ENCODE results near the gene ABT1.

The ABT1 gene

DNA sequence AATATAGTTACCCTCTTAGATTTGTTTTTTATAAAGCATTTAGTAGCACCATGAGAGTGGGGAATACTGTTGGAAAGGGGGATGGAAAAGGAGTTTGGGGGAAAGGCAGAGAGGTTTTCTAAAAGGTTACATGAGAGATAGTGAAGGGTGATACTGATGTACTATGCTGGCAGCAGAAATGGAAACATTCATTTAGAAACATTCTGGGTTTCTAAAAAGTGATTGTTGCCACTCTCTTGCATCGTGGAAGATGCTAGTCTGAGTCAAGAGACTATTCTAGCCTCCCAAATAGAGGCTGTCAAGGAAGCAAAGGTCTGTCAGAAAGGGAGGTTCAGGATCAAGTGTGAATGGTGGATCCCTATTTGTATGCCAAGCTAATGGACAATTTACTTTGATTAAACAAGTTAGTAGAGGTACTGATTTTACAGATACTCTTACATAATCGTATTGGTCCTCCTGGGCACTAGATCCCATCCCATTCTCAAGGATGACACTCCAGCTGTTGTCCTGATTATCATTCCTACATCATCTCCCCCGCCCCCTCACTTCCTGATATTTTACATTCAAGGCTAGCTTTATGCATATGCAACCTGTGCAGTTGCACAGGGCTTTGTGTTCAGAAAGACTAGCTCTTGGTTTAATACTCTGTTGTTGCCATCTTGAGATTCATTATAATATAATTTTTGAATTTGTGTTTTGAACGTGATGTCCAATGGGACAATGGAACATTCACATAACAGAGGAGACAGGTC is 15.4 kb upstream of the ABT1 start:
- no peak for TF ChIP-seq SPI1 (IDR thresholded peaks at IDR 0.05; ENCODE audit: borderline replicate concordance, low read depth)
- no peak for TF ChIP-seq POLR2AphosphoS5 (IDR thresholded peaks at IDR 0.05; ENCODE audit: low read depth)
- TF ChIP-seq GABPA (IDR thresholded peaks at IDR 0.05; ENCODE audit: low read depth): no peak
- TF ChIP-seq, protein P1, sequence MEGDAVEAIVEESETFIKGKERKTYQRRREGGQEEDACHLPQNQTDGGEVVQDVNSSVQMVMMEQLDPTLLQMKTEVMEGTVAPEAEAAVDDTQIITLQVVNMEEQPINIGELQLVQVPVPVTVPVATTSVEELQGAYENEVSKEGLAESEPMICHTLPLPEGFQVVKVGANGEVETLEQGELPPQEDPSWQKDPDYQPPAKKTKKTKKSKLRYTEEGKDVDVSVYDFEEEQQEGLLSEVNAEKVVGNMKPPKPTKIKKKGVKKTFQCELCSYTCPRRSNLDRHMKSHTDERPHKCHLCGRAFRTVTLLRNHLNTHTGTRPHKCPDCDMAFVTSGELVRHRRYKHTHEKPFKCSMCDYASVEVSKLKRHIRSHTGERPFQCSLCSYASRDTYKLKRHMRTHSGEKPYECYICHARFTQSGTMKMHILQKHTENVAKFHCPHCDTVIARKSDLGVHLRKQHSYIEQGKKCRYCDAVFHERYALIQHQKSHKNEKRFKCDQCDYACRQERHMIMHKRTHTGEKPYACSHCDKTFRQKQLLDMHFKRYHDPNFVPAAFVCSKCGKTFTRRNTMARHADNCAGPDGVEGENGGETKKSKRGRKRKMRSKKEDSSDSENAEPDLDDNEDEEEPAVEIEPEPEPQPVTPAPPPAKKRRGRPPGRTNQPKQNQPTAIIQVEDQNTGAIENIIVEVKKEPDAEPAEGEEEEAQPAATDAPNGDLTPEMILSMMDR (IDR thresholded peaks at IDR 0.05; ENCODE audit: insufficient read depth, low read length): no peak
- TF ChIP-seq, protein P2, sequence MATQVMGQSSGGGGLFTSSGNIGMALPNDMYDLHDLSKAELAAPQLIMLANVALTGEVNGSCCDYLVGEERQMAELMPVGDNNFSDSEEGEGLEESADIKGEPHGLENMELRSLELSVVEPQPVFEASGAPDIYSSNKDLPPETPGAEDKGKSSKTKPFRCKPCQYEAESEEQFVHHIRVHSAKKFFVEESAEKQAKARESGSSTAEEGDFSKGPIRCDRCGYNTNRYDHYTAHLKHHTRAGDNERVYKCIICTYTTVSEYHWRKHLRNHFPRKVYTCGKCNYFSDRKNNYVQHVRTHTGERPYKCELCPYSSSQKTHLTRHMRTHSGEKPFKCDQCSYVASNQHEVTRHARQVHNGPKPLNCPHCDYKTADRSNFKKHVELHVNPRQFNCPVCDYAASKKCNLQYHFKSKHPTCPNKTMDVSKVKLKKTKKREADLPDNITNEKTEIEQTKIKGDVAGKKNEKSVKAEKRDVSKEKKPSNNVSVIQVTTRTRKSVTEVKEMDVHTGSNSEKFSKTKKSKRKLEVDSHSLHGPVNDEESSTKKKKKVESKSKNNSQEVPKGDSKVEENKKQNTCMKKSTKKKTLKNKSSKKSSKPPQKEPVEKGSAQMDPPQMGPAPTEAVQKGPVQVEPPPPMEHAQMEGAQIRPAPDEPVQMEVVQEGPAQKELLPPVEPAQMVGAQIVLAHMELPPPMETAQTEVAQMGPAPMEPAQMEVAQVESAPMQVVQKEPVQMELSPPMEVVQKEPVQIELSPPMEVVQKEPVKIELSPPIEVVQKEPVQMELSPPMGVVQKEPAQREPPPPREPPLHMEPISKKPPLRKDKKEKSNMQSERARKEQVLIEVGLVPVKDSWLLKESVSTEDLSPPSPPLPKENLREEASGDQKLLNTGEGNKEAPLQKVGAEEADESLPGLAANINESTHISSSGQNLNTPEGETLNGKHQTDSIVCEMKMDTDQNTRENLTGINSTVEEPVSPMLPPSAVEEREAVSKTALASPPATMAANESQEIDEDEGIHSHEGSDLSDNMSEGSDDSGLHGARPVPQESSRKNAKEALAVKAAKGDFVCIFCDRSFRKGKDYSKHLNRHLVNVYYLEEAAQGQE (IDR thresholded peaks at IDR 0.05; ENCODE audit: insufficient replicate concordance, low read depth): no peak
- H3K27ac ChIP-seq (replicated peaks): no peak overlapping the region
- no peak overlapping the region for H3K4me3 ChIP-seq (replicated peaks; ENCODE audit: insufficient read depth, low read length)
- no peaks in the 10 kb centered on the region for H3K27me3 ChIP-seq (ENCODE audit: insufficient read depth, poor library complexity, severe bottlenecking)
- no peak for DNase-seq (ENCODE audit: low read depth in 1 of 2, low spot score in 1 of 2)

DNA sequence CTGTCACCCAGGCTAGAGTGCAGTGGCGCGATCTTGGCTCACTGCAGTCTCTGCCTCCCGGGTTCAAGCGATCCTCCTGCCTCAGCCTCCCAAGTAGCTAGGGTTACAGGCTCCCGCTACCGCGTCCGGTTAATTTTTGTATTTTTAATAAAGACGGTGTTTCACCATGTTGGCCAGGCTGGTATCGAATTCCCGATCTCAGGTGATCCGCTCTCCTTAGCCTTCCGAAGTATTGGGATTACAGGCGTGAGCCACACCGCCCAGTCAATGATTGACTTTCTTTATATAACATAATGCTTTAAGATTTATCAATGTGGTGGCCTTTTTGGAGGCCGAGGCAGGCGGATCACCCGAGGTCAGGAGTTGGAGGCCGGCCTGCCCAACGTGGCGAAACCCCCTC is 7.8 kb upstream of the ABT1 start:
- Histone ChIP-seq H3K4me3 (replicated peaks; ENCODE audit: insufficient read depth, low read length) (no peak overlapping the region), H3K27me3 (ENCODE audit: insufficient read depth, poor library complexity, severe bottlenecking) (no peaks in the 10 kb centered on the region), H3K27ac (replicated peaks) (no peak overlapping the region)
- TF ChIP-seq SPI1 (IDR thresholded peaks at IDR 0.05; ENCODE audit: borderline replicate concordance, low read depth) (no peak), GABPA (IDR thresholded peaks at IDR 0.05; ENCODE audit: low read depth) (no peak), POLR2AphosphoS5 (IDR thresholded peaks at IDR 0.05; ENCODE audit: low read depth) (no peak)
- TF ChIP-seq, protein P1 (IDR thresholded peaks at IDR 0.05; ENCODE audit: insufficient read depth, low read length): no peak
- TF ChIP-seq, protein P2 (IDR thresholded peaks at IDR 0.05; ENCODE audit: insufficient replicate concordance, low read depth): no peak
- DNase-seq (ENCODE audit: low read depth in 1 of 2, low spot score in 1 of 2): no peak

DNA sequence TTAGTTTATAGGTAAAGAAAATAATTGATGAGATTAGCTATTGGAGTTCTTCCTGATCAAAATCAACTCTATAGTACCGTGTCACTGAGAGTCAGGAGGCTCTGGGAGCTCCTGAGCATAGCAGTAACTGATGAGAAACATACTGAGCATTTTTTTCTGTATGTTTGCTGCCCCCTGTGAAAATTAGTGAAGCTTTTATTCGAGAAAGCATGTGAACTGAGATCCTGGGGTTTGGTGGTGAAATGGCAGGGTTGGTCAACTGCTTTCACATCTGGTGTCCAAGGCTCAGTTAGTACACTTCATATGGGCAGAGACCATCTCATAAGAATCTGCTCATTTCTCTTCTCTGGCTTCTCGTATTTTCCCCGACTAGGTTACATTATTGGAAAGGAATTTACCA is 4.1 kb upstream of the ABT1 start:
- no peak for TF ChIP-seq GABPA (IDR thresholded peaks at IDR 0.05; ENCODE audit: low read depth)
- no peak for TF ChIP-seq SPI1 (IDR thresholded peaks at IDR 0.05; ENCODE audit: borderline replicate concordance, low read depth)
- TF ChIP-seq, protein P1 (IDR thresholded peaks at IDR 0.05; ENCODE audit: insufficient read depth, low read length): no peak
- TF ChIP-seq POLR2AphosphoS5 (IDR thresholded peaks at IDR 0.05; ENCODE audit: low read depth): no peak
- TF ChIP-seq, protein P2 (IDR thresholded peaks at IDR 0.05; ENCODE audit: insufficient replicate concordance, low read depth): no peak
- Histone ChIP-seq H3K27ac (replicated peaks) (no peak overlapping the region), H3K4me3 (replicated peaks; ENCODE audit: insufficient read depth, low read length) (no peak overlapping the region), H3K27me3 (ENCODE audit: insufficient read depth, poor library complexity, severe bottlenecking) (no peaks in the 10 kb centered on the region)
- no peak for DNase-seq (ENCODE audit: low read depth in 1 of 2, low spot score in 1 of 2)
